GM19328 (cell line): ENCODE measurements around the gene DNAH1.

Experiments
- ATAC-seq: cut with Tn5 transposase; IDR thresholded peaks from one replicate; pipeline ENCODE4 v1.9.1; 2021; ENCODE audit warnings: mild to moderate bottlenecking, moderate library complexity; ENCODE audit not compliant: unreplicated experiment

DNAH1 gene

DNA sequence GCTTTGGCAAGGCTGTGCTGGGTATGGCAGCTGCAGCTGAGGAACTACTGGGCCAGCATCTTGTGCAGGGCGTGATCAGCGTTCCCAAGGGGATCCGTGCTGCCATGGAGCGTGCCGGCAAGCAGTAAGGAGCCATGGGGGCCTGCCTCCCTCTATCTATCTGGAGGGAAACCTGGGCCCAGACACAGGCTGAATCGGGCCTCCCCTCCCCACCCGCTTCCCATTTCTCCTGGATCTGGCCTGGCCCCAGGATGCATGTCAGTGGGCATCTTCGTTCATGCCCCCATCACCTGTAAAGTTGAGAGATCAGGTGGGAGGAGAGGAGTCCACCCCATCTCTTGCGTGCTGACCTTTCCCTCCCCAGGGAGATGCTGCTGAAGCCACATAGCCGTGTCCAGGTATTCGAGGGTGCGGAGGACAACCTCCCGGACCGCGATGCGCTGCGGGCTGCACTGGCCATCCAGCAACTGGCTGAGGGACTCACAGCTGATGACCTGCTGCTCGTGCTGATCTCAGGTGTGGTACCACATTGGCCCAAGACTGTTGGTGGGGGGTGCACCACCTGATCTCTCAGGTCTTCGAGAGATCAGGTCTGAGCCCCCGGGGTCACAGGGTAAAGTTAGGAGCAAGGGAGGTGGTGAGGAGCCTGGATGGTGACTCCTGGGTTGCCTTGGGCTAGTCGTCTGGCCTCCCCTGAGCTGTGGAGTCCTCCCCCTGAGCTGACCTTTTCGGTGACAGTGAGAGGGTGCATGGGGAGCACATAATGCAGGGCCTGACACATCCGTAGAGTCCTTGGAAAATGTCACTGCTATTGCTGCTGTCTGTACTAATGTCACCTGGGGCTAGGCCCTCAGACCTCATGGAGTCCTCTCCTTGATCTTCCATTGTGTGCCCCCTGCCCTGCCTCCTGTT is 25.3 kb upstream of the DNAH1 start:
- no peak for ATAC-seq

DNA sequence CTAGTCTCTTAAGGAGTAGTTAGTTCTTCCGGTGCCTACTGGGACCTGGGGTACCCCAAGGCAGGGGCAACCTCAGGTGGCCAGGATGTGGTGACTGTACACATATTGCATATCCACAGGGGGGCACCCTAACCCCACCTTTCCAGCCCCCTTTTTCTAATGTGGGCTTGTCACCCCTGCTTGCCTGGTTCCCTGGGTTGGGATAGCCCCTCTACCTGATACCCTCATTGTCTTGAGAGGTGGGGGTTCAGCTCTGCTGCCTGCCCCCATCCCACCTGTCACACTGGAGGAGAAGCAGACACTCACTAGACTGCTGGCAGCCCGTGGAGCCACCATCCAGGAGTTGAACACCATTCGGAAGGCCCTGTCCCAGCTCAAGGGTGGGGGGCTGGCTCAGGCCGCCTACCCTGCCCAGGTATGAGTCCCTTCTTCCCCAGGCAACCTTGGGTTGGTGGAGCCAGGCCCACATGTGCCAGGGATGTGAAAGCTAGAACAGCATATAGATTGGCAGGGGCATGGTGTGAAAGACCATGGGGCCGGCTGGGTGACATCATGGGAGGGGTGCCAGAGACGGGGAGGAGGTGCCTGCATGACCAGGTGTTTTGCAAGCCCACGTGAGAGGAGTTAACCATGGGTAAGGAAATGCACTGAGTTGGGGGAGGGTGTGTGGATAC is 24.5 kb upstream of the DNAH1 start:
- no peak for ATAC-seq

- no peak for ATAC-seq
Observed at GRCh38 chr3:52292247-52293065, 23.7 kb upstream of the DNAH1 start.

DNA sequence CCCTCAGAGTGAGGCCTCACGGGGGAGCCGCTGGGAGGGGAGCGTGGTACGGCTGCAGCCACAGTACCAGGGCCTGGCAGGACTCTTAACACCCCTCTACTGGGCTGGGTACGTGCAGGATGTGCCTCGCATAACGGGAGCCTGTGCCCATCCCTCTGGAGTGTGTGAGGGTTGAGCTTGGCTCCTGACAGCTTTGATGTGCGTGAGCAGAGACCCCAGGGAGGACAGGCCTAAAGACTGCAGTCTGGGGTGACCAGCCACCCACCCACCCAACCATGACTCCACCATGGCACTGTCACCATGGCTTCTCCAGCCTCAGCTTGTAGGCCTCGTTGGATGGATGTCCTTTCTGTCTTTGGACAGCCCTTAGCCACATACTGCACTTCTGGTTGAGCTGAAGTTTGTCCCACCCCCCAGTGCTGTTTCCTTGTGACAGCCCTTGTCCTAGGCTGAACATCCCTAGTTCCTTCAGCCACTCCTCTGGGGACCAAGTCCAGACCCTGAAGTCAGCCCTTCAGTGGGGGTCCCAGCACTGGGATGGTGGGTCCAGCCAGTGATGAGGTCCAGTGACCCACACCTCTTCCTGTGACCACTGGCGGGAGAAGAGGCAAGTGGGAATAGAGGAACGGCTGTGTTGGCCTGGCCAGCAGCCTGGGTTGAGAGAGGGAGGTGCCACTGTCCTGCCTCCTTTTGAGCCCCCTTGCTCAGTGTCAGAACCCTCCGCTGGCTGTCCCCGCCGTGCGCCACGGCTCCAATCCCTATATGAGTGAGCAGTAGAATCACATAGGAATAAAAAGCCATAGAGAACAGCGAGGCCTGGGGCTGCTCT is 22.4 kb upstream of the DNAH1 start:
- ATAC-seq = no peak

GRCh38 chr3:52294320-52295150 is 21.6 kb upstream of the DNAH1 start:
- ATAC-seq = no peak

GRCh38 chr3:52295671-52296208 is 20.4 kb upstream of the DNAH1 start:
- ATAC-seq = no peak

DNA sequence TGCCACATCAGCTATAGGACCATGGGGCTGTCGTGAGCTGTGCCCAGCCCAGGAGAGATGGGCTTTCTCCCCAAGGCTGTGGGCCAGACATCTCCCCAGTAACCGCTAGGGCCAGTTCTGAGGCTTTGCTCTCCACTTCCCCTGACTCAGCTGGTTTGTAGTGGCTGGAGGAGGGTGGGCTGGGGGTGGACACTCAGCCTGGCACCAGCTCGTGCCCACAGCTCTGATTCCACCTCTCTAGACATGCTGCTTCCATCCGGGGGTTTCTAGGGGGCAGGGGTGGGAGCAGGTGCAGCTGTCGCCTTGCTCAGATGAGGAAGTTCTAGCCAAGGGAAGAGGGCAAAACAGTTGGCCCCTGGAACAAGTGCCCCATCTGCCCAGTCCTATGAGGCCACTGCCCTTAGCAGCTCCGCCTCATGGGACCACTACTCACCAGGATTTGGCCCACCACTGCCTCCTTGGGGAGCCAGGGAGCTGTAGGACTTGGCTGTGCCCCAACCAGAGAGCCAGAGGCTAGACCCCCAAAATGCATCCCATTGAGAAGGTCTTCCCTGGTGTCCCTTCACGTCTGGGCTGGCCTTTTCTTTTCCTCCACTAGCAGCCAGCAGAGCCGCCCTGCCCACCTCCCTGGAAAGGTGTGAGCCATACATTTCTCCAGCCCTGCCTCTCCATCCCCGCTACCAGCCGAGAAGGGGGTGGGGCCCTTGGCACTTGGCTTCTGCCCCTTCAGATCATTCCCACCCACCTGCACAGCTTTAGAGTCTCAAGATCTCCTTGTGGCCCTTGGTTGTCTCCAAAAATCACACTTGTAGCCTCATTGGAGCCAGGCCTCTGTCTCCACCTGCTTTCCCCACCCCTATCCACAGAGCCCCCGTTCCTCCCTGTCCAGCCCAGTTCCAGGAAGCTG is 18.6 kb upstream of the DNAH1 start:
- ATAC-seq = no peak

GRCh38 chr3:52298149-52299098 is 17.7 kb upstream of the DNAH1 start:
- no peak for ATAC-seq

GRCh38 chr3:52299247-52299878 is 16.8 kb upstream of the DNAH1 start:
- no peak for ATAC-seq

DNA sequence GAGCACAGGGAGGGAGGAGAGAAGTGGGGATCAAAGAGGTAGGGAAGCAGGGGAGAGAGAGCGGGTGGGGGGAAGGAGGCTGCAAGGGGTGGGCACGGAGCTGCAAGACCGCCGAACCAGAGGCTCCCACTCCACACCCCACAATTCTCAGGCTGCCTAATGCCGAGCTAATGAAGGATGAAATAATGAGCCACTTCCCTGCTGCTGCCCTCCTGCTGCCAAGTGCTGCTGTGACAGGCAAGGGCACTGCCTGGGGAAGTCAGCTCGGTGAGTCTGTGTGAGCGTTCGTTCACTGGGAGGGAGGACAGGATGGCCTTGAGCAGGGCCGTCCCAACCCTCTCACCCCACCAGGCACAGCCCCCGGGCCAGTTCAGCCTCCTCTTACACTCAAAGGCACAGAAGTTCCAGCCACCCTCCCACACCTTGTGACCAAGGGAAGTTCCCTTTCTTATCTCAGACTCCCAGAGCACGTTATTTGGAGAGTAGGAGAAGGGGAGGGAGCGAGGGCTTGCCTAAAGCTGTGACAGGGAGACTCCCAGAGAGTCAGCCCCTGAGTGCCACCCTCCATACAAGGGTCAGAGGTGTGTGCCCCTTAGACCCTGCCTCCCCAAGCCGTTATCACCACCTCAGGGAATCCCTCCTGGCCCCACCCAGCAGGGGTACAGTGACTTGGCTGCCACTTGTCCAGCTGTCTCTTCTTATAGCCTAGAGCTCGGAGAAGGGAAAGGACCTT is 16.1 kb upstream of the DNAH1 start:
- no peak for ATAC-seq

GRCh38 chr3:52302426-52303145 is 13.5 kb upstream of the DNAH1 start:
- ATAC-seq = no peak

DNA sequence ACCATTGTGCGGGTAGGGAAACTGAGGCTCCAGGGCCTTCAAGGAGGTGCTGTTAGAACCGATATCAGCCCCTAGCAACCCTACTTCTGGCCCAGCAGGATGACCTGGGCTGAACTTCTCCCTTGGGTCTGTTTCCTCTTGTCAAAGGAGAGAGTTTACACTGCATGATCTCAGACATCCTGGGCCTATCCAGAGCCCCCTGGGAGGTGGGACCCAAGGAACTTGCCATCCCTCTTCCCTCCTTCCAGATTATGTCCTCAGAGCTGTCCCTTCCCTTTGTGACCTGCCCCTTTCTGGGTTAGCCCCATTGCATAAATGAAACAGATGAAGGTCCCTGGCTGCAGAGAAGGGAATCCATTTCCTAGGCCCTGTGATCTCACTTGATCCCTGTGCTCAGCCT is 12.3 kb upstream of the DNAH1 start:
- ATAC-seq = no peak

DNA sequence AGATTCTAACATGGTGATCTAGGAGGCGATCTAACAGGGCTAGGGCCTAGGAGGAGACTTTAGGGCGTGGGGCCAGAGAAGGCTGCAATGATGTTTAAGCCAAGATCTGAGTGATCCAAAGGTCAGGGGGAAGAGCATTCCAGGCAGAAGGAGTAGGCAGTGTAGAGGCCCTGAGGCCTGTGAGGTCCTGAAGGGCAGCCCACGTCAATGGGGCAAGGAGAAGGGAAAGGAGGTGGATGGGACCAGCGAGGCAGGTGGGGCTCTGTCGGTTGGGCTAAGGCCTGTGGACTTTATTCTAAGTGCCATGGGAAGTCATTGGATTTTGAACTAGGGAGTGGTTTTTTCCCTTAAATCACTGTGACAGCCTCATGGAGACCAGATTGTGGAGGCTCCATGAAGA is 10.2 kb upstream of the DNAH1 start:
- no peak for ATAC-seq

DNA sequence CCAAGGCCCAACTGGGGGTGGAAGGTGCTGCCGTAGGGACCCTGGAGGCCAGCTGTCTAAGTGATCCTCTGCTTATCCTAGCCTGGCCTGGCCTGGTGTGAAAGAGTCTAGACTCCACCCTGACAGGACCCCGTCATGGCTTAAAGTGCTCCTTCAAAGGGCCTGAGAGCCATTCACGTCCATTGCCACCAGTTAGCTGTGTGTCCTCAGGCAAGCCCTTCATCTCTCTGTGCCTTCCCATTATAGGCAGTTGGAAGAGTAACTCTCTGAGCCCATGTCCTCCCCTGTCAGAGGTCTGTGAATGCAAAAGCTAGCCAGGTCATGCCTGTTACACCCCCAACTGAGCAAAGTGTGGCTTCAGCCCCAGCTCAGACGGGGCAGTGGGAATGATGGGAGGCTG is 9.1 kb upstream of the DNAH1 start:
- no peak for ATAC-seq

- ATAC-seq = no peak
Observed at GRCh38 chr3:52308308-52308707, 7.8 kb upstream of the DNAH1 start.
